ENCODE measurements around the gene UST.

- TF ChIP-seq CTCF (IDR thresholded peaks at IDR 0.05; ENCODE audit: low read depth, low read length, poor library complexity, severe bottlenecking) = no peak
- no peak for TF ChIP-seq EZH2phosphoT487 (IDR thresholded peaks at IDR 0.05; ENCODE audit: borderline replicate concordance, low read length)
Observed at GRCh38 chr6:148830614-148831013, 83.8 kb downstream of the UST start.
